Dendritic cell treated with granulocyte-macrophage colony-stimulating factor and Interleukin-4, amounts not matched to agents 40 ng/mL and 50 ng/mL, for 4 days (primary cell): ENCODE data around the gene HIP1.
"Not testable (repeated sequence)": the region's sequence is repeated elsewhere in the genome, so short reads cannot be mapped to it uniquely, and the experiment has no call there.

Source experiments
- H3K27ac Mint-ChIP-seq: one replicate; pipeline ENCODE4 v1.8.0; 2022; ENCODE audit warnings: mild to moderate bottlenecking, mixed read lengths
- H3K27me3 Mint-ChIP-seq: one replicate; pipeline ENCODE4 v1.8.0; 2022; ENCODE audit warnings: mild to moderate bottlenecking, mixed read lengths
- H3K36me3 Mint-ChIP-seq: one replicate; pipeline ENCODE4 v1.8.0; 2022; ENCODE audit warnings: low read depth, mixed read lengths
- H3K4me1 Mint-ChIP-seq: one replicate; pipeline ENCODE4 v1.8.0; 2022; ENCODE audit warnings: low read depth, mixed read lengths
- H3K4me3 Mint-ChIP-seq: one replicate; pipeline ENCODE4 v1.8.0; 2022; ENCODE audit warnings: mild to moderate bottlenecking, moderate library complexity, mixed read lengths
- H3K9me3 Mint-ChIP-seq: one replicate; pipeline ENCODE4 v1.8.0; 2022; ENCODE audit warnings: mixed read lengths
- intact Hi-C: fragments of 100-400 bp; cut with micrococcal nuclease; formaldehyde crosslinking; loops from one replicate; pipeline ENCODE4 v1.15.0; 2022

HIP1 gene

DNA sequence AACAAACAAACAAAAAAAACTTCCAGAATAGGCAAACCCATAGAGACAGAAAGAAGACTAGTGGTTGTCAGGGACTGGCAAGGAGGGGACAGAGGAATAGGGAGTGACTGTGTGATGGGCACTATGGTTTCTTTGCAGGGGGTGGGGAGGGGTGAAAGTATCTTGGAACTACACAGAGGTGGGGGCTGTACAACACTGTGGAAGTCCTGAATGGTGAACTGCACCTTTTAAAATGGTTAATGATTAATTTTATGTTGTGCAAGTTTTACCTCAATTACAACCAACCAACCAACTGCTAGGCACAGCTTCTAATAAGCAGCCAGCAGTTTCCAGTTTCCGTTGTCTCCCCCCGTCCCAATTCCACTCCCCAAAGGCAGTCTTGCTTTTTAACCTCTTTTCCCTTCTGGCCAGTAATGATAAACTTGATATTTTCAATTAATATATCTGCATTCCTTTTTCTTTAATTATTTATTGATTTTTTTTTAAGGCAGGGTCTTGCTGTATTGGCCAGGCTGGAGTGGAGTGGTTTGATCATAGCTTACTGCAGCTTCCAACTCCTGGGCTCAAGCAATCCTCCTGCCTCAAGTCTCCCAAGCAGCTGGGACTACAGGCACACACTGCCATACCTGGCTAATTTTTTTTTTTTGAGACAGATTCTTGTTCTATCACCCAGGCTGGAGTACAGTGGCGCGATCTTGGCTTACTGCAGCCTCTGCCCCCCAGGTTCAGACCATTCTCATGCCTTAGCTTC is 46.8 kb downstream of the HIP1 start:
- Mint-ChIP-seq H3K36me3 (peaks cover 35% of the 10 kb centered on the region), H3K4me3 (no peak overlapping the region), H3K4me1 (peaks cover 5% of the 10 kb centered on the region), H3K27me3 (no peaks in the 10 kb centered on the region), H3K27ac (no peak overlapping the region), H3K9me3 (no peaks in the 10 kb centered on the region)
- intact Hi-C loops, result no loop called here

DNA sequence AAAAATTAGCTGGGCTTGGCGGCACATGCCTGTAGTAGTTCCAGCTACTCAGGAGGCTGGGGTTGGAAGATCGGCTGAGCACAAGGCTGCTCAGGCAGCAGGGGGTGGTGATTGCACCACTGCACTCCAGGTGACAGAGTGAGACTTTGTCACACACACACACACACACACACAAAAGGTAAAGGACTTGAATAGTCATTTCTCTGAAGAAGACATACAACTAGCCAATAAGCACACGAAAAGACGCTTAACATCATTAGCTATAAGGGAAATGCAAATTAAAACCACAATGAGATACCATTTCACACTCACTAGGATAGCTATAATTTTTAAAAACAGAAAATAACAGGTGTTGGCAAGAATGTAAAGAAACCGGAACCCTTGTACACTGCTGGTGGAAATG is 48.6 kb downstream of the HIP1 start:
- no peaks in the 10 kb centered on the region for H3K9me3 Mint-ChIP-seq
- no peak overlapping the region for H3K27ac Mint-ChIP-seq
- H3K36me3 Mint-ChIP-seq, result peaks cover 21% of the 10 kb centered on the region
- no peak overlapping the region for H3K4me3 Mint-ChIP-seq
- peaks cover 5% of the 10 kb centered on the region for H3K4me1 Mint-ChIP-seq
- intact Hi-C loops, result no loop called here
- no peaks in the 10 kb centered on the region for H3K27me3 Mint-ChIP-seq

DNA sequence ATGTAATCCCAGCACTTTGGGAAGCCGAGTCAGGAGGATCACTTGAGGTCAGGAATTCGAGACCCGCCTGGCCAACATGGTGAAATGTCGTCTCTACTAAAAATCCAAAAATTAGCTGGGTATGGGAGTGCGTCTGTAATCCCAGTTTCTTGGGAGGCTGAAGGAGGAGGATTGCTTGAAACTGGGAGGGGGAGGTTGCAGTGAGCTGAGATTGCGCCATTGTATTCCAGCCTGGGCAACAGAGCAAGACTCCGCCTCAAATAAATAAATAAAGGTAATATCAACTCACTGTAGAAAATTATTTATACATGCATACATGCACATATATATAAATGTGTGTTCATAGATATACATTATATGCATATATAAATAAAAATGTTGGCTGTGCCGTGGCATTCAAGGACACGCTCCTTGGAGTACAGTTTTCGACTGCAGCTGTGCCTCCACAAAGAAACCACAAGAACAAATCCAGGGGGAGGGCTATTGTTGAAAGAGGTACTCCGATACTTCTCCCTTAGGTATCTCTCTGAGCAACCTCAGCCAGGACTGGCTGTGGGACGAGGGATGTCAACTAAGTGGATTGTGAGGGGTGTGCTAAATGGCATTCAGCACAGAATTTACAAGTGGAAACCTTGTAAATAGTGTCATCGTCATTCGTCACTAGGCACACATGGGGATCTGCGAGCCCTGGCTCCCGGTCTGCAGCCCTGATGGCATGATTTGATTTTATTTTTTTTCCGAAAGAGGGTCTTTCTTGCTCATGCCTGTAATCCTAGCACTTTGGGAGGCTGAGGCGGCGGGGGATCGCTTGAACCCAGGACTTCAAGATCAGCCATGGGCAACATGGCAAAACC is 49.3 kb downstream of the HIP1 start:
- no peaks in the 10 kb centered on the region for H3K27me3 Mint-ChIP-seq
- intact Hi-C loops, result no loop called here
- H3K9me3 Mint-ChIP-seq, result no peaks in the 10 kb centered on the region
- peaks cover 14% of the 10 kb centered on the region for H3K36me3 Mint-ChIP-seq
- H3K4me1 Mint-ChIP-seq, result peaks cover under 1% of the 10 kb centered on the region
- H3K27ac Mint-ChIP-seq, result no peak overlapping the region
- no peak overlapping the region for H3K4me3 Mint-ChIP-seq

DNA sequence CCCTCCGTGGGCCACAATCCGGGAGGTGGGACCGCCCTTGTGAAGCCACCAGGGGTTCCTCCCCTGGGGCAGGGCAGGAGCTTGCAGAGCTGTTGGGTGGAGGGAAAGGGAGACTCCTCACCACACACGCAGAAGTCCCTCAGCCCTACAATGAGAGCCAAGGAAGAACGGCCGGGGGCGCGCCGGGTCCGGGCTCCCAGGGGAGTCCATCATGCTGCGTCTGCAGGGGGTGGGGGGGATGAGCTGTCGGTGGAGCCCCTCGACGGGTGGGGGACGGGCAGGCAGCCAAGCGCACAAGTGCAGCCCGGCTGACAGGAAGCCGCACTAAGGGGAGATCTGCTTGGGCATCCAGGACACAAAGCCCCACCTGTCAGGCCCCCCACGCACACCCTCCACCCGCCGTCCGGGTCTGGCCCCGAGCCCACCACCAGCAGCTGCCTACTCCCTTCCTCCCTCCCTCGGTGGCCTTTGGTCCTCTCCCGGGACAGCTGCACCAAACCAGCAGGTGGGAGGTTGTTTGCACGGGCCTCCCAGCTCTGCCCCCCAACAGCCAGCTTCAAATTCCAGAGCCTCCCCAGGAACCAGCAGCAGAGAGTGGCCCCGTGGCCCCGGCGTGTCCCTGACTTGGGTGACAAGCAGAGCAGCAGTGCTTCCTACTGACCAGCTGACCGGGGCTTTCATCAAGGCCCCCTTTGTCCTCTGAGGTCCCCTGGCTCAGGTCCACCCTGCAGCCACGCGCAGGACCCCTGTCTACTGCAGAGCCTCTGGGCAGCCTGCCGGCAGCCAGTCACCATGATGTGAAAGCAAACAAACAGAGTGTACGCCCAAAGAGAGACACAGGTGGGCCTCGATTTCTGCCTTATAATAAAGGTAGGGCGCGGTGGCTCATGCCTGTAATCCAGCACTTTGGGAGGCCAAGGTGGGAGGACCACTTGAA is 50.3 kb downstream of the HIP1 start:
- no peaks in the 10 kb centered on the region for H3K4me1 Mint-ChIP-seq
- H3K36me3 Mint-ChIP-seq, result peaks cover 7% of the 10 kb centered on the region
- intact Hi-C loops, result no loop called here
- no peak overlapping the region for H3K27ac Mint-ChIP-seq
- H3K9me3 Mint-ChIP-seq, result no peaks in the 10 kb centered on the region
- no peaks in the 10 kb centered on the region for H3K27me3 Mint-ChIP-seq
- no peak overlapping the region for H3K4me3 Mint-ChIP-seq

GRCh38 chr7:75687246-75688088 is 51.3 kb downstream of the HIP1 start:
- no peaks in the 10 kb centered on the region for H3K36me3 Mint-ChIP-seq
- no peaks in the 10 kb centered on the region for H3K9me3 Mint-ChIP-seq
- H3K27me3 Mint-ChIP-seq, result no peaks in the 10 kb centered on the region
- no peak overlapping the region for H3K27ac Mint-ChIP-seq
- H3K4me3 Mint-ChIP-seq, result no peak overlapping the region
- intact Hi-C loops, result no loop called here
- H3K4me1 Mint-ChIP-seq, result peaks cover 3% of the 10 kb centered on the region

DNA sequence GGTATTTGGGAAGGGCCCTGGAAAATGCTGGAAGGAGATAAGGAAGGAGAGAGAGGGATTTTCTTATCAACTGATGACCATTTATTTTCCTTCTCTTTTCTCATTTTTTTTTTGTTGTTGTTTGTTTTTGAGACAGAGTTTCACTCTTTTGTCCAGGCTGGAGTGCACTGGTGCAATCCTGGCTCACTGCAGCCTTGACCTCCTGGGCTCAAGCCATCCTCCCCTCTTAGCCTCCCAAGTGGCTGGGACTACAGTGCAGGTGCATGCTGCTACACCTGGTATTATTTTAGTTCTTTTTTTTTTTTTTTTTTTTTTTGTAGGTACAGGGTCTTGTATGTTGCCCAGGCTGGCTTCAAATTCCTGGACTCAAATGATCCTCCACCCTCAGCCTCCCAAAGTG is 52.2 kb downstream of the HIP1 start:
- intact Hi-C loops, result no loop called here
- Mint-ChIP-seq H3K36me3 (no peaks in the 10 kb centered on the region), H3K4me3 (no peak overlapping the region), H3K27me3 (no peaks in the 10 kb centered on the region), H3K9me3 (no peaks in the 10 kb centered on the region), H3K4me1 (peaks cover 6% of the 10 kb centered on the region), H3K27ac (no peak overlapping the region)

GRCh38 chr7:75682052-75682451 is 56.7 kb downstream of the HIP1 start:
- H3K36me3 Mint-ChIP-seq, H3K9me3 Mint-ChIP-seq, intact Hi-C loops, H3K27me3 Mint-ChIP-seq, H3K4me1 Mint-ChIP-seq, H3K27ac Mint-ChIP-seq, H3K4me3 Mint-ChIP-seq: not testable (repeated sequence)

DNA sequence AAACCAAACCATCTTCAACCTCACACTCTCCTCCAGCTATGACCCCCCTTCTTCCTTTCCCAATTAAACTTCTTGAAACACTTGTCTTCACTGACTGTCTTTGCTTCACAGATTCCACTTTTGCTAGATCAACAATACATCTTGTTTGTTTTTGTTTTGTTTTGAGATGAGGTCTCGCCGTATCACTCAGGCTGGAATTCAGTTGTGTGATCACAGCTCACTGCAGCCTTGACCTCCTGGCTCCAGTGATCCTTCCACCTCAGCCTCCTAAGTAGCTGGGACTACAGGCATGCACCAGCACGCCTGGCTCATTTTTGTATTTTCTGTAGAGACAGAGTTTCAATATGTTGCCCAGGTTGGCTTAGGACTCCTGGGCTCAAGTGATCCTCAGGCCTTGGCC is 59.7 kb downstream of the HIP1 start:
- H3K36me3 Mint-ChIP-seq, result peaks cover 18% of the 10 kb centered on the region
- no peak overlapping the region for H3K27ac Mint-ChIP-seq
- no peak overlapping the region for H3K4me3 Mint-ChIP-seq
- peaks cover 19% of the 10 kb centered on the region for H3K4me1 Mint-ChIP-seq
- H3K27me3 Mint-ChIP-seq, result no peaks in the 10 kb centered on the region
- intact Hi-C loops, result loop anchor here (10.0 kb wide), 1 partner anchor 76 kb away; no protein-coding TSS in a partner anchor
- peaks cover 6% of the 10 kb centered on the region for H3K9me3 Mint-ChIP-seq

DNA sequence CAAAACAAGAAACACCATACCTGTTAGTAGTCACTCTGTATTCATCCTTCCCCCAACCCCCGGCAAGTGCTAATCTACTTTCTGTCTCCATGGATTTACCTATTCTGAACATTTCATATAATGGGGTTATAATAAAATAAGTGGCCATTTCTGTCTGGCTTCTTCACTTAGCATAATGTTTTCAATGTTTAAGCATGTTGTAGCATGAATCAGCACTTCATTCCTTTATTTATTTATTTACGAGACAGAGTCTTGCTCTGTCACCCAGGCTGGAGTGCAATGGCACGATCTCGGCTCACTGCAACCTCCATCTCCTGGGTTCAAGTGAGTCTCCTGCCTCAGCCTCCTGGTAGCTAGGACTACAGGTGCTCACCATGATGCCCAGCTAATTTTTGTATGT is 69.2 kb downstream of the HIP1 start:
- Mint-ChIP-seq H3K27ac (peak overlapping the region; percentile 20), H3K4me3 (no peak overlapping the region), H3K9me3 (peaks cover under 1% of the 10 kb centered on the region), H3K36me3 (peaks cover 2% of the 10 kb centered on the region), H3K4me1 (peaks cover 26% of the 10 kb centered on the region), H3K27me3 (no peaks in the 10 kb centered on the region)
- intact Hi-C loops, result no loop called here

GRCh38 chr7:75667938-75668337 is 70.8 kb downstream of the HIP1 start:
- H3K4me1 Mint-ChIP-seq, result peaks cover 19% of the 10 kb centered on the region
- no peak overlapping the region for H3K4me3 Mint-ChIP-seq
- no peaks in the 10 kb centered on the region for H3K9me3 Mint-ChIP-seq
- no peak overlapping the region for H3K27ac Mint-ChIP-seq
- H3K27me3 Mint-ChIP-seq, result no peaks in the 10 kb centered on the region
- H3K36me3 Mint-ChIP-seq, result peaks cover 6% of the 10 kb centered on the region
- intact Hi-C loops, result no loop called here

DNA sequence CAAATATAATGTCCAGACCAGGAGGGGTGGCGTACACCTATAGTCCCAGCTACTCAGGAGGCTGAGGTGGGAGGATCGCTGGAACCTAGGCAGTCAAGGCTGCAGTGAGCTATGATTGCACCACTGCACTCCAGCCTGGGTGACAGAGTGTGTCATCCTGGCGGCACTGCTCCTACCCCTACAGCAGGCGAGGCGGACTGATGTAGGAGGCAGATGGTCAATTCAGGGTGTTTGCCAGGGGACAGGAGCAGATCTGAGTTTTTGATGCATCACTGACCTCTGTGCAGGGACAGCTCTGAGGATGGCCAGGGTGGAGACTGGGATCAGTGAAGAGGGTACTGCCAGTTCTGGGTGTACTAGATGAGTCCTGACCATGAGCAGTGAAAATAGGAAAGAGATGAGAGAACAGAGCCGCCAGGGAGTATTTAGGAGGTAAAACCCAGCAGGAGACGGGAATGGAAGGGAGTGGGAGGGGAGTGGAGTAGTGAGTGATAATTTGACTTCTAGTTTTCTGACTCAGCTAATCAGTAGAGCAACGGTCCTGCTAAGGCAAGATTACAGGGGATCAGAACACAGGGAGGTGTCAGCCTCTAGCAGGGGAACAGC is 75.3 kb downstream of the HIP1 start:
- no peak overlapping the region for H3K27ac Mint-ChIP-seq
- no peaks in the 10 kb centered on the region for H3K9me3 Mint-ChIP-seq
- H3K4me3 Mint-ChIP-seq, result no peak overlapping the region
- no peaks in the 10 kb centered on the region for H3K4me1 Mint-ChIP-seq
- H3K36me3 Mint-ChIP-seq, result peaks cover 7% of the 10 kb centered on the region
- intact Hi-C loops, result no loop called here
- no peaks in the 10 kb centered on the region for H3K27me3 Mint-ChIP-seq

DNA sequence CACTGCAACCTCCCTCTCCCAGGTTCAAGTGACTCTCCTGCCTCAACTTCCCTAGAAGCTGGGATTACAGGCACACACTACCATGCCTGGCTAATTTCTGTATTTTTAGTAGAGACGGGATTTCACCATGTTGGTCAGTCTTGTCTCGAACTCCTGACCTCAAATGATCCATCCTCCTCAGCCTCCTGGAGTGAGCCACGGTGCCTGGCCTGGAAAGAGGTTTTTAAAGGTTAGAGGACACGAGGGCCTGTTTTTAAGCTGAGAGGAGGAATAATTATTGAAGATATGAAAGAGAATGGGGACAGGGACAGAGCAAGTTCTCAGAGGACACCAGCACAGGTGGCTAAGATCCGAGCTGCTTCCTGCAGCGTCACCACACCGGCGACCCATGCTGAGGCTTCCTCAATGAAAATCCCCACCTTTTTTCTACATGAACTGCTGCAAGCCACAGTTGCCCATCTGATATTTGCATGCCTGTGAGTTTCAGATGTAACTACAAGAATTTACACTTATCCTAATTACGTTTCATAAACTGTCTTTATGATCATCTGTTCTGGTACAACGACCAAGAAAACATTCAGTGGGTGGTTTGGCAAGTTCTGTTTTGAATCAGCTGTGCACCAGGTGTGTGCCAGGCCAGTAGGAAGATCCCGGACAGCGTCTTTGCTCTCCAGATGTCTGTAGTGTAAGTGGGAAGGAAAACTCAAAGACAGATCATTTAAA is 76.0 kb downstream of the HIP1 start:
- H3K27me3 Mint-ChIP-seq, result no peaks in the 10 kb centered on the region
- intact Hi-C loops, result no loop called here
- H3K4me1 Mint-ChIP-seq, result no peaks in the 10 kb centered on the region
- no peak overlapping the region for H3K27ac Mint-ChIP-seq
- H3K9me3 Mint-ChIP-seq, result no peaks in the 10 kb centered on the region
- H3K36me3 Mint-ChIP-seq, result peaks cover 11% of the 10 kb centered on the region
- H3K4me3 Mint-ChIP-seq, result no peak overlapping the region
